Caco-2 (cell line): Measurements from ENCODE around the gene CPA2. TPM values are rescaled to one million over a fixed set of nuclear protein-coding genes. Genes with fewer than 3 reads are reported as not detected.

Source experiments
- BruUV-seq: library from RNA; stranded (reverse); fragments of 400-500 nt; replicated peaks from 2 replicates; lab custom pipeline; 2021; lab: Mats Ljungman, UMichigan
- CTCF ChIA-PET: fragments of 300-600 bp; sonication (Branson Sonifier 250); formaldehyde crosslinking; loops from one replicate; lab custom pipeline; 2022; ENCODE audit warnings: antibody characterized with exemption; lab: Charles Lee
- POLR2A ChIA-PET: fragments of 300-600 bp; sonication (Branson Sonifier 250); formaldehyde crosslinking; loops from one replicate; lab custom pipeline; 2022; ENCODE audit warnings: antibody characterized with exemption; lab: Charles Lee
- DNase-seq, 2 experiments: peaks; one replicate each; pipeline versions ENCODE4 v3.0.0 to v3.0.0-alpha.2; 2020 to 2022
- H3K27me3 ChIP-seq: replicated peaks from 2 replicates; pipeline ENCODE4 v1.6.0; 2011; ENCODE audit warnings: low read length; ENCODE audit not compliant: control insufficient read depth, insufficient read depth
- H3K36me3 ChIP-seq: 2 replicates; pipeline ENCODE4 v1.5.1; 2011; ENCODE audit warnings: low read length; ENCODE audit not compliant: control insufficient read depth, insufficient read depth
- H3K4me1 ChIP-seq: fragments of 250-450 bp; sonication (Bioruptor Pico); 2 replicates; pipeline ENCODE4 v1.5.1; 2020; ENCODE audit warnings: mild to moderate bottlenecking
- H3K4me3 ChIP-seq: 2 replicates; pipeline ENCODE4 v1.5.1; 2011; ENCODE audit warnings: low read depth, mild to moderate bottlenecking, control low read depth, low read length
- H3K9me3 ChIP-seq: fragments of 250-450 bp; sonication (Bioruptor Pico); 2 replicates; pipeline ENCODE4 v1.5.1; 2020; ENCODE audit warnings: mild to moderate bottlenecking, moderate library complexity
- H3K27ac Mint-ChIP-seq: one replicate; pipeline ENCODE4 v1.8.0; 2022; ENCODE audit warnings: mixed read lengths; ENCODE audit not compliant: unreplicated experiment
- H3K27me3 Mint-ChIP-seq: one replicate; pipeline ENCODE4 v1.8.0; 2022; ENCODE audit warnings: mixed read lengths; ENCODE audit not compliant: insufficient read depth, unreplicated experiment
- H3K36me3 Mint-ChIP-seq: one replicate; pipeline ENCODE4 v1.8.0; 2022; ENCODE audit warnings: mild to moderate bottlenecking, mixed read lengths; ENCODE audit not compliant: insufficient read depth, unreplicated experiment
- H3K4me1 Mint-ChIP-seq: one replicate; pipeline ENCODE4 v1.8.0; 2022; ENCODE audit warnings: low read depth, mixed read lengths; ENCODE audit not compliant: unreplicated experiment
- H3K4me3 Mint-ChIP-seq: one replicate; pipeline ENCODE4 v1.8.0; 2022; ENCODE audit warnings: mild to moderate bottlenecking, moderate library complexity, mixed read lengths; ENCODE audit not compliant: unreplicated experiment
- H3K9me3 Mint-ChIP-seq: one replicate; pipeline ENCODE4 v1.8.0; 2022; ENCODE audit warnings: mixed read lengths; ENCODE audit not compliant: unreplicated experiment
- intact Hi-C: fragments of 100-400 bp; cut with micrococcal nuclease; formaldehyde crosslinking; loops from one replicate; pipeline ENCODE4 v1.10.0; 2022; ENCODE audit not compliant: unreplicated experiment
- total RNA-seq: library from RNA; stranded (reverse); gene quantifications from 2 replicates; pipeline ENCODE4 v1.2.3, GENCODE V29; 2022
- TF ChIP-seq, protein P1 (sequence below), 2 experiments: fragments of 200-600 bp in 1 of 2; IDR thresholded peaks; 1 replicate in 1 of 2; 2 replicates in 1 of 2; pipeline versions ENCODE4 v1.5.1 to v1.8.0; 2011 to 2022; ENCODE audit warnings: antibody characterized with exemption in 1 of 2, control low read depth in 1 of 2, inconsistent platforms in 1 of 2, low read depth in 1 of 2, low read length in 1 of 2, mild to moderate bottlenecking in 1 of 2, moderate library complexity in 1 of 2; ENCODE audit not compliant: insufficient read depth in 1 of 2, severe bottlenecking in 1 of 2, unreplicated experiment in 1 of 2

CPA2 gene
- total RNA-seq, 1 experiment from 2014 or later = 26.1 TPM

DNA sequence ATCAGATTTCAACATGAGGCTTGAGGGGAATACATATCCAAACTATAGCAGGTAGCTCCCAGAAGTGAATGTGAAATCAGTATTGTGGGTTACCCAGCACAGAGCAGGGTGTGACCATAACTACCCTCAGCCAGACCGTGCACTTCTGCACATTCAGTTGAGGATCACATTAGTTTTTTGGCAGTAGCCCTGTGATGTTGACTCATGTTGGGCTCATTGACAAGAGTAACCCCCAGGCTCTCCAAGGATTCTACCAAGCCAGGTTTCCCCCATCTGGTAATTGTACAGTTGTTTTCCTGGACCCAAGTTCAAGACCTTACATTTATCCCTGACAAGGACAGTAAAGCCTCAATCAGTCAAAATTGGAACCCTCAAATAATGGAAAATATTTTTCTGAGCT, 14.6 kb downstream of the CPA2 start:
- Histone ChIP-seq H3K36me3 (no peaks in the 10 kb centered on the region), H3K27me3 (no peaks in the 10 kb centered on the region), H3K9me3 (no peaks in the 10 kb centered on the region), H3K4me3 (no peak overlapping the region), H3K4me1 (peaks cover 10% of the 10 kb centered on the region; the same call in 1 of the 2 replicates)
- H3K36me3 Mint-ChIP-seq = no peaks in the 10 kb centered on the region
- CTCF ChIA-PET = no interaction called here
- H3K4me3 Mint-ChIP-seq = no peak overlapping the region
- H3K27ac Mint-ChIP-seq = no peak overlapping the region
- DNase-seq = no peak
- BruUV-seq = no TSS peak
- TF ChIP-seq, protein P1, sequence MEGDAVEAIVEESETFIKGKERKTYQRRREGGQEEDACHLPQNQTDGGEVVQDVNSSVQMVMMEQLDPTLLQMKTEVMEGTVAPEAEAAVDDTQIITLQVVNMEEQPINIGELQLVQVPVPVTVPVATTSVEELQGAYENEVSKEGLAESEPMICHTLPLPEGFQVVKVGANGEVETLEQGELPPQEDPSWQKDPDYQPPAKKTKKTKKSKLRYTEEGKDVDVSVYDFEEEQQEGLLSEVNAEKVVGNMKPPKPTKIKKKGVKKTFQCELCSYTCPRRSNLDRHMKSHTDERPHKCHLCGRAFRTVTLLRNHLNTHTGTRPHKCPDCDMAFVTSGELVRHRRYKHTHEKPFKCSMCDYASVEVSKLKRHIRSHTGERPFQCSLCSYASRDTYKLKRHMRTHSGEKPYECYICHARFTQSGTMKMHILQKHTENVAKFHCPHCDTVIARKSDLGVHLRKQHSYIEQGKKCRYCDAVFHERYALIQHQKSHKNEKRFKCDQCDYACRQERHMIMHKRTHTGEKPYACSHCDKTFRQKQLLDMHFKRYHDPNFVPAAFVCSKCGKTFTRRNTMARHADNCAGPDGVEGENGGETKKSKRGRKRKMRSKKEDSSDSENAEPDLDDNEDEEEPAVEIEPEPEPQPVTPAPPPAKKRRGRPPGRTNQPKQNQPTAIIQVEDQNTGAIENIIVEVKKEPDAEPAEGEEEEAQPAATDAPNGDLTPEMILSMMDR (IDR thresholded peaks at IDR 0.05; ENCODE audit: insufficient read depth in 1 of 2, low read depth in 1 of 2, low read length in 1 of 2, severe bottlenecking in 1 of 2, unreplicated experiment in 1 of 2) = no peak
- intact Hi-C loops = no loop called here
- H3K27me3 Mint-ChIP-seq = no peaks in the 10 kb centered on the region
- H3K4me1 Mint-ChIP-seq = peaks cover 20% of the 10 kb centered on the region
- peaks cover 24% of the 10 kb centered on the region for H3K9me3 Mint-ChIP-seq
- POLR2A ChIA-PET = no interaction called here

DNA sequence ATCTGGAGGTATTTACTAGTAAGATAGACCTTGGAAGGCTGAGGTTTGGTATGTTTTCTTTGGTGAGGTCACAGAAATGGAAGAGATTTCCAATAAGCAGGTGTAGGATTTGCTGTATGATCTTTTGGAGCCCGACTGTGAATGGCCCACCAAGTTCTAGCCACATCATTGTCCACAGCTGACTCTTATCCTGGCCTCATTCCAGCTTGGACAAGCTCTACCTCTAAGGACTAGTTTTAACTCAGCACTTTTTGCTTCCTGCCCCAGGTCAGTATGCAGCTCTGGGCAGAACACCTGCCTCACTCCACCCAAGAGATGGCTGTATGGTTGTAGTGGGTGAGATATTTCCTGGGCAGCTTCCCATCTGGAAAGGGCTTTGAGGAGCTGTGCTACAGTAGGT, 20.2 kb downstream of the CPA2 start:
- no peaks in the 10 kb centered on the region for H3K36me3 ChIP-seq
- no peak overlapping the region for H3K4me3 ChIP-seq
- no peaks in the 10 kb centered on the region for H3K27me3 ChIP-seq
- POLR2A ChIA-PET = interaction anchor here (0.6 kb wide), 1 partner anchor 41 kb away, joined by 3 read pairs; no protein-coding TSS in a partner anchor
- intact Hi-C loops = no loop called here
- peaks cover 5% of the 10 kb centered on the region for H3K36me3 Mint-ChIP-seq
- H3K4me1 ChIP-seq = peaks cover 10% of the 10 kb centered on the region; the same call in 1 of the 2 replicates
- BruUV-seq = no TSS peak
- CTCF ChIA-PET = no interaction called here
- H3K9me3 ChIP-seq = no peaks in the 10 kb centered on the region
- H3K4me3 Mint-ChIP-seq = no peak overlapping the region
- no peak overlapping the region for H3K27ac Mint-ChIP-seq
- TF ChIP-seq, protein P1 (IDR thresholded peaks at IDR 0.05; ENCODE audit: insufficient read depth in 1 of 2, low read depth in 1 of 2, low read length in 1 of 2, severe bottlenecking in 1 of 2, unreplicated experiment in 1 of 2) = no peak
- H3K9me3 Mint-ChIP-seq = peaks cover 24% of the 10 kb centered on the region
- peaks cover 24% of the 10 kb centered on the region for H3K4me1 Mint-ChIP-seq
- H3K27me3 Mint-ChIP-seq = no peaks in the 10 kb centered on the region
- DNase-seq = no peak

DNA sequence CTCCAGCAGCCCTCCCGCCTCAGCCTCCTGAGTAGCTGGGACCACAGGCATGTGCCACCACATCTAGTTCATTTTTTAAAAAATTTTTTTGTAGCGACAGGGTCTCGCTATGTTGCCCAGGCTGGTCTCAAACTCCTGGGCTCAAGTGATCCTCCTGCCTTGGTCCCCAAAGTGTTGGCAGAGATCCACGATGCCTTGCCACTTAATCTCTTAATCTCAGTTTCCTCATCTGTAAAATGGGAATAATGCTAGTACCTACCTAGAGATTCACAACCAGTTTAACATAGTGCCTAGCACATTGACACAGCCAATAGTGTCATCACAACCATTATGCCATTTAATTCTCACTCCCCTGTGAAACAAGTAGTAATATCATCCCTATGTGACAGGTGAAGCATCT, 21.5 kb downstream of the CPA2 start:
- H3K27ac Mint-ChIP-seq = no peak overlapping the region
- peaks cover 23% of the 10 kb centered on the region for H3K9me3 Mint-ChIP-seq
- TF ChIP-seq, protein P1 (IDR thresholded peaks at IDR 0.05; ENCODE audit: insufficient read depth in 1 of 2, low read depth in 1 of 2, low read length in 1 of 2, severe bottlenecking in 1 of 2, unreplicated experiment in 1 of 2) = no peak
- Histone ChIP-seq H3K27me3 (no peaks in the 10 kb centered on the region), H3K9me3 (no peaks in the 10 kb centered on the region), H3K4me1 (peaks cover 10% of the 10 kb centered on the region; the same call in 1 of the 2 replicates), H3K36me3 (no peaks in the 10 kb centered on the region), H3K4me3 (no peak overlapping the region)
- no peaks in the 10 kb centered on the region for H3K27me3 Mint-ChIP-seq
- ChIA-PET POLR2A (no interaction called here), CTCF (no interaction called here)
- intact Hi-C loops = no loop called here
- no peak overlapping the region for H3K4me3 Mint-ChIP-seq
- H3K36me3 Mint-ChIP-seq = peaks cover 5% of the 10 kb centered on the region
- H3K4me1 Mint-ChIP-seq = peaks cover 24% of the 10 kb centered on the region
- no TSS peak for BruUV-seq
- DNase-seq = no peak
